HG02973 (cell line): ENCODE measurements around the gene TNRC6B.
"Not testable (repeated sequence)": the region's sequence is repeated elsewhere in the genome, so short reads cannot be mapped to it uniquely, and the experiment has no call there.

Source experiments
- ATAC-seq: cut with Tn5 transposase; IDR thresholded peaks from one replicate; pipeline ENCODE4 v1.9.1; 2021; ENCODE audit warnings: moderate library complexity; ENCODE audit not compliant: unreplicated experiment

TNRC6B gene, protein sequence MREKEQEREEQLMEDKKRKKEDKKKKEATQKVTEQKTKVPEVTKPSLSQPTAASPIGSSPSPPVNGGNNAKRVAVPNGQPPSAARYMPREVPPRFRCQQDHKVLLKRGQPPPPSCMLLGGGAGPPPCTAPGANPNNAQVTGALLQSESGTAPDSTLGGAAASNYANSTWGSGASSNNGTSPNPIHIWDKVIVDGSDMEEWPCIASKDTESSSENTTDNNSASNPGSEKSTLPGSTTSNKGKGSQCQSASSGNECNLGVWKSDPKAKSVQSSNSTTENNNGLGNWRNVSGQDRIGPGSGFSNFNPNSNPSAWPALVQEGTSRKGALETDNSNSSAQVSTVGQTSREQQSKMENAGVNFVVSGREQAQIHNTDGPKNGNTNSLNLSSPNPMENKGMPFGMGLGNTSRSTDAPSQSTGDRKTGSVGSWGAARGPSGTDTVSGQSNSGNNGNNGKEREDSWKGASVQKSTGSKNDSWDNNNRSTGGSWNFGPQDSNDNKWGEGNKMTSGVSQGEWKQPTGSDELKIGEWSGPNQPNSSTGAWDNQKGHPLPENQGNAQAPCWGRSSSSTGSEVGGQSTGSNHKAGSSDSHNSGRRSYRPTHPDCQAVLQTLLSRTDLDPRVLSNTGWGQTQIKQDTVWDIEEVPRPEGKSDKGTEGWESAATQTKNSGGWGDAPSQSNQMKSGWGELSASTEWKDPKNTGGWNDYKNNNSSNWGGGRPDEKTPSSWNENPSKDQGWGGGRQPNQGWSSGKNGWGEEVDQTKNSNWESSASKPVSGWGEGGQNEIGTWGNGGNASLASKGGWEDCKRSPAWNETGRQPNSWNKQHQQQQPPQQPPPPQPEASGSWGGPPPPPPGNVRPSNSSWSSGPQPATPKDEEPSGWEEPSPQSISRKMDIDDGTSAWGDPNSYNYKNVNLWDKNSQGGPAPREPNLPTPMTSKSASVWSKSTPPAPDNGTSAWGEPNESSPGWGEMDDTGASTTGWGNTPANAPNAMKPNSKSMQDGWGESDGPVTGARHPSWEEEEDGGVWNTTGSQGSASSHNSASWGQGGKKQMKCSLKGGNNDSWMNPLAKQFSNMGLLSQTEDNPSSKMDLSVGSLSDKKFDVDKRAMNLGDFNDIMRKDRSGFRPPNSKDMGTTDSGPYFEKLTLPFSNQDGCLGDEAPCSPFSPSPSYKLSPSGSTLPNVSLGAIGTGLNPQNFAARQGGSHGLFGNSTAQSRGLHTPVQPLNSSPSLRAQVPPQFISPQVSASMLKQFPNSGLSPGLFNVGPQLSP (N-terminal part only)

GRCh38 chr22:40177738-40178416, at the start of gene TNRC6B:
TSS of gene TNRC6B (plus strand) at chr22:40177925. CDS start at chr22:40178136, 211 bp downstream.
- peak; percentile 47 for ATAC-seq

GRCh38 chr22:40128989-40129388, 48.7 kb upstream of the TNRC6B start:
- no peak for ATAC-seq

DNA sequence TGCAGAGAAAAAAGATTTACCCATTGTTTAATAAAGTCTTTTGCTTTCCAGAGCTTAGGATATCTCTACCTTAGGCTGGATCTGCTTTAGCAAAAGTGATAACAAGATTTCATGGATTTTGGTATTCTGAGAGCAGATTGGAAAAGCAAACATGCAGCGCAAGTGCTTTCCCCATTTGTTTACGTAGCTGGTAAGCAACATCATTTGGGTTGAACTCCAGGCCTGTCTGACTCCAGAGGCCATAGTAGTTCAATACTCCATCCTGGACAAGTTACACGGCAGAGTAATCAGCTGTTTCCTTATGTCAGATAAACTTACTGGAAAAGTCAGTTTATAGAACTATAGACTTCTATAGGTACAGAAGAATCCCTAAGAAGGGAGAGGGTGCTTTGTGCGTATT, 40.6 kb upstream of the TNRC6B start:
- ATAC-seq, result no peak

- ATAC-seq, result no peak
Measured at GRCh38 chr22:40138866-40139265, 38.9 kb upstream of the TNRC6B start.

GRCh38 chr22:40147388-40148176, 30.1 kb upstream of the TNRC6B start:
- ATAC-seq, result no peak

DNA sequence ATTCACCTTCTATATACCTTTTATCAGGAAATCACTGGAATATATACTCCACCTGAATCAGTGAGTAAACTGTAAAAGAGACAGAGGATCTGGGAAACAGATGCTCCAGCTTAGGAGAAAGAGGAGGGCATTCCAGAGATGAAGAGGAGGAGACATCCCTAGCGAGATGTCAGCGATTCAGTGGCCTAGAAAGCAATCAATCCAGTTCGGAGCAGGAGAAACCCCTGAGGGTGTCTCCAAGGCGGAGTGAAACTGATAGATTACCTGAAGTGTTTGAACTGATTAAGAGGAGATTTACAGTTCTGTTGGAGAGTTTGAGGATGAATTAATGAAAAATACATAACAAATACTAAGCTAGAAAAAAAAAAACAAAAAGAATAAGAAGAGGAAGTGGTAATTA, 24.5 kb upstream of the TNRC6B start:
- ATAC-seq, result no peak

GRCh38 chr22:40153705-40154104, 24.0 kb upstream of the TNRC6B start:
- ATAC-seq, result no peak

GRCh38 chr22:40156001-40156516, 21.7 kb upstream of the TNRC6B start:
- ATAC-seq, result no peak

DNA sequence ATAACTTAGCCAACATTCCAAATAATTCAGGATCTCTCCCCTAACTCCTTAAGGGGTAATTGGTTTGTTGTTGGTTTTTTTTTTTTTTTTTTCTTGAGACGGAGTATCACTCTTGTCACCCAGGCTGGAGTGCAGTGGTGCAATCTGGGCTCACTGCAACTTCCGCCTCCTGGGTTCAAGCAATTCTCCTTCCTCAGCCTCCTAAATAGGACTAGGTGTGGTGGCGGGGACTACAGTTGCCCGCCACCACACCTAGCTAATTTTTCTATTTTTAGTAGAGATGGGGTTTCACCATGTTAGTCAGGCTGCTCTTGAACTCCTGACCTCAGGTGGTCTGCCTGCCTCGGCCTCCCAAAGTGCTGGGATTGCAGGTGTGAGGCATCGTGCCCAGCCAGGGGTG, 21.0 kb upstream of the TNRC6B start:
- ATAC-seq, result not testable (repeated sequence)

GRCh38 chr22:40157330-40157945, 20.3 kb upstream of the TNRC6B start:
- ATAC-seq, result no peak

DNA sequence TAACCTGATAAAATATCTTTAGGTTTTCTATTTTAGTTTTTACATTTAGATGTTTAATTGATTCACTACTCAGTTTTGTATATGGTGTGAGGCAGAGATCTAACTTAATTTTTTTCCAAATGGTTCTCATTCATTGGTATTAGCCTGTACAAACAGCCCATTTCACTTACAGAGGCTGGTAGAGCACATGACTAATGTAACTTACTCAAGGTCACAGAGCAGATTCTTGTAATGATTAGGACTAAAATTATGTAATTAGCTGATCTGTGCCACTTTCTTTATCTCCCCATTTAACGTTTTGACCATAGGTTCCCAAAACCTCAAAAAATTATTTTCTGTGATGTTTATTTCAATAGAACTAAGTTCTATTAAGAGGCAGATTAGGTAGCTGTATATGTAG, 16.5 kb upstream of the TNRC6B start:
- no peak for ATAC-seq

GRCh38 chr22:40165537-40165936, 12.2 kb upstream of the TNRC6B start:
- ATAC-seq, result not testable (repeated sequence)

- no peak for ATAC-seq
Measured at GRCh38 chr22:40175611-40176244, 2.0 kb upstream of the TNRC6B start.

- ATAC-seq, result no peak
Measured at GRCh38 chr22:40176921-40177737, 596 bp upstream of the TNRC6B start.

GRCh38 chr22:40178417-40179409, 988 bp downstream of the TNRC6B start:
- ATAC-seq, result no peak

GRCh38 chr22:40179526-40179925, 1.8 kb downstream of the TNRC6B start:
- no peak for ATAC-seq

GRCh38 chr22:40180403-40180802, 2.7 kb downstream of the TNRC6B start:
- no peak for ATAC-seq
